ENCODE results near the gene PTGER1. TPM values are rescaled to one million over a fixed set of nuclear protein-coding genes. Genes with fewer than 3 reads are reported as not detected.
A peak's percentile ranks its signal among the peaks of the same experiment; 100 is the strongest.

PTGER1 gene
- total and polyA plus RNA-seq, 2 experiments from 2014 or later: 0.60 to 3.5 TPM

DNA sequence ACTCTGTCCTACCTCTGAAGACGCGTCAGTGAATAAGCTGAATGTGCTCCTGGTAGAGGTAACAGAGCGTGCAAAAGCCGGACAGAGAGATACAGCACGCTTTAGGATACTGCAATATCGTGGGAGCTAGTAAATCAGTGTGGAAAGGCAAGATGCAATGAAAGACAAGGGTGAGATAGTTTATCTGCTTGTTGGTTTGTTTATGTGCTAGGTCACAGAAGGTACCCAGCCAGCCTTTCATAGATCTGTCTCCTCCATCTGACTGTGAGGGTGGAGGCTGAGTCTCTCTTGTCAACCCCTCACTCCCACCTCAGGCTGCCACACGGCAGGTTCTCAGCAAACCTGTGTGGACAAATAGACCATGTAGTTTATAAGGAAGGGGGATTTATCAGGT is 21.7 kb upstream of the PTGER1 start:
- H3K4me1 ChIP-seq (ENCODE audit: insufficient read depth): peaks cover 27% of the 10 kb centered on the region
- WGBS (ENCODE audit: low lambda C conversion rate, missing lambda C conversion rate): 61% methylated on average over 7 of the region's 7 CpGs
- no peaks in the 10 kb centered on the region for H3K27me3 ChIP-seq
- H3K4me3 ChIP-seq: no peak overlapping the region
- H3K27ac ChIP-seq: peak overlapping the region; percentile 82
- no peak for DNase-seq (ENCODE audit: low spot score)
- H3K9me3 ChIP-seq (ENCODE audit: low read depth): no peaks in the 10 kb centered on the region
- H3K4me2 ChIP-seq: peak overlapping the region; percentile 56
- TF ChIP-seq EZH2phosphoT487 (IDR thresholded peaks at IDR 0.05; ENCODE audit: low read depth, severe bottlenecking, unreplicated experiment) (no peak), CTCF (IDR thresholded peaks at IDR 0.05; ENCODE audit: poor library complexity) (no peak), EZH2 (IDR thresholded peaks at IDR 0.05; ENCODE audit: borderline replicate concordance) (no peak)
- no peaks in the 10 kb centered on the region for H3K36me3 ChIP-seq (replicated peaks; ENCODE audit: insufficient read depth, low read depth)
- H3K79me2 ChIP-seq: peaks cover 36% of the 10 kb centered on the region
- H4K20me1 ChIP-seq (ENCODE audit: insufficient read depth, poor library complexity, severe bottlenecking): peaks cover 21% of the 10 kb centered on the region
- no peaks in the 10 kb centered on the region for H3K9me2 ChIP-seq (replicated peaks; ENCODE audit: insufficient read depth)
- H2AFZ ChIP-seq: peak overlapping the region; percentile 4

GRCh38 chr19:14496029-14496833 is 21.1 kb upstream of the PTGER1 start, which contains the start of gene GIPC1:
Gene GIPC1, minus strand, starts transcription at chr19:14496127. Its CDS starts 13,151 bp downstream, at chr19:14482976.
- Histone ChIP-seq H3K4me2 (peak within 1 kb of the TSS; percentile 92), H3K9me3 (ENCODE audit: low read depth) (no peaks in the 10 kb centered on the region), H3K36me3 (replicated peaks; ENCODE audit: insufficient read depth, low read depth) (no peaks in the 10 kb centered on the region), H3K4me1 (ENCODE audit: insufficient read depth) (peaks cover 27% of the 10 kb centered on the region), H3K9me2 (replicated peaks; ENCODE audit: insufficient read depth) (no peaks in the 10 kb centered on the region), H2AFZ (peak within 1 kb of the TSS; percentile 4), H4K20me1 (ENCODE audit: insufficient read depth, poor library complexity, severe bottlenecking) (peaks cover 21% of the 10 kb centered on the region), H3K27me3 (no peaks in the 10 kb centered on the region), H3K4me3 (peak within 1 kb of the TSS; percentile 95), H3K79me2 (peaks cover 36% of the 10 kb centered on the region), H3K27ac (peak within 1 kb of the TSS; percentile 85)
- WGBS (ENCODE audit: low lambda C conversion rate, missing lambda C conversion rate): 7% methylated on average over 51 of the region's 71 CpGs
- DNase-seq (ENCODE audit: low spot score): peak; percentile 99
- TF ChIP-seq EZH2phosphoT487 (IDR thresholded peaks at IDR 0.05; ENCODE audit: low read depth, severe bottlenecking, unreplicated experiment): no peak

GRCh38 chr19:14495672-14496028 is 20.5 kb upstream of the PTGER1 start:
- H3K36me3 ChIP-seq (replicated peaks; ENCODE audit: insufficient read depth, low read depth): no peaks in the 10 kb centered on the region
- peak overlapping the region; percentile 4 for H2AFZ ChIP-seq
- H3K27me3 ChIP-seq: no peaks in the 10 kb centered on the region
- H3K4me1 ChIP-seq (ENCODE audit: insufficient read depth): peaks cover 27% of the 10 kb centered on the region
- no peaks in the 10 kb centered on the region for H3K9me3 ChIP-seq (ENCODE audit: low read depth)
- DNase-seq (ENCODE audit: low spot score): no peak
- TF ChIP-seq CTCF (IDR thresholded peaks at IDR 0.05; ENCODE audit: poor library complexity) (no peak), EZH2phosphoT487 (IDR thresholded peaks at IDR 0.05; ENCODE audit: low read depth, severe bottlenecking, unreplicated experiment) (no peak), EZH2 (IDR thresholded peaks at IDR 0.05; ENCODE audit: borderline replicate concordance) (no peak)
- peaks cover 36% of the 10 kb centered on the region for H3K79me2 ChIP-seq
- H3K4me3 ChIP-seq: peak overlapping the region; percentile 95
- WGBS (ENCODE audit: low lambda C conversion rate, missing lambda C conversion rate): 2% methylated on average over 5 of the region's 28 CpGs
- peak overlapping the region; percentile 92 for H3K4me2 ChIP-seq
- peak overlapping the region; percentile 85 for H3K27ac ChIP-seq
- peaks cover 21% of the 10 kb centered on the region for H4K20me1 ChIP-seq (ENCODE audit: insufficient read depth, poor library complexity, severe bottlenecking)
- H3K9me2 ChIP-seq (replicated peaks; ENCODE audit: insufficient read depth): no peaks in the 10 kb centered on the region

DNA sequence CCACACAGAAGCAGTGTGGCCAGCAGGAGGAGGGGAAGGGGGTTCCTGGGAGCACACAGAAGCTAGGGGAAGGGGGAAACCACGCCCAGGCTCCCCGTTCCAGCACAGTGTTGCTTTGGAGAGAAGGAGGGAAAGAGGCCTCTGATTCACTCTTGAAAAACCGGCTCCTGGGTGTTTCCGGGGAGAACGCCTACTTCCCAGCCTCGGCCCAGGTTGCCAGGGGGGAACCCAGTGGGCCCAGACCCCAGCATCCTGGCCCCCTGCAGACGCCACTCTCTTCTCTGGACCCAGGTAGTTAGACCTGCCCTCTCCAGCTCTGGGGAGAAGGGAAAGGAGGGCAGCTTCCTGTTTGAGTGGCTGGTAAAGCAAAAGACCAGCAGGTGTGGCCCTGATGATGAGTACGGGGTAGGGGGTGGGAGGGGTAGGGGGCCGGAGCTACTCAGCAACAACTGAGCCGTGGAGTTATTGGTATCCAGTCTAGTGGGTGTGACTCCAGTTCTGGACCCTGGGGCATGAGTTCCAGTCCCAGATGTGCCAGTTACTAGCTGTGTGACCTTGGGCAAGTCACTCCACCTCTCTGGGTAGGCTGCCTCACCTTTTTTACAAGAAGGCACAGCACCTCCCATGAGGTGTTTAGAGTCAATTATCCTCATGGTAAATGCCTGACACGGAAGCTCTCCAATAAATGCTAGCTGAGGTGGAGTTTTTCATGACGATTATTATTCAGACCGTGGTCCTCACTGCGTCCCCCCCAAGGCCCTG is 19.9 kb upstream of the PTGER1 start:
- DNase-seq (ENCODE audit: low spot score): no peak
- Histone ChIP-seq H3K27ac (peak overlapping the region; percentile 85), H3K9me3 (ENCODE audit: low read depth) (no peaks in the 10 kb centered on the region), H3K4me3 (peak overlapping the region; percentile 95), H3K9me2 (replicated peaks; ENCODE audit: insufficient read depth) (no peaks in the 10 kb centered on the region), H3K79me2 (peaks cover 36% of the 10 kb centered on the region), H3K36me3 (replicated peaks; ENCODE audit: insufficient read depth, low read depth) (no peaks in the 10 kb centered on the region), H3K4me1 (ENCODE audit: insufficient read depth) (peaks cover 27% of the 10 kb centered on the region), H2AFZ (peak overlapping the region; percentile 4), H3K4me2 (peak overlapping the region; percentile 92), H3K27me3 (no peaks in the 10 kb centered on the region), H4K20me1 (ENCODE audit: insufficient read depth, poor library complexity, severe bottlenecking) (peaks cover 21% of the 10 kb centered on the region)
- TF ChIP-seq CTCF (IDR thresholded peaks at IDR 0.05; ENCODE audit: poor library complexity) (no peak), EZH2phosphoT487 (IDR thresholded peaks at IDR 0.05; ENCODE audit: low read depth, severe bottlenecking, unreplicated experiment) (no peak), EZH2 (IDR thresholded peaks at IDR 0.05; ENCODE audit: borderline replicate concordance) (no peak)
- WGBS (ENCODE audit: low lambda C conversion rate, missing lambda C conversion rate): 36% methylated on average over 12 of the region's 14 CpGs
